ENCODE results near the gene MYOG. TPM values are rescaled to one million over a fixed set of nuclear protein-coding genes. Genes with fewer than 3 reads are reported as not detected.

The MYOG gene
- total and polyA plus RNA-seq, 2 of the 13 experiments (the other 11 are each of a cell fraction or from before 2014, with no cell fraction given) = not detected

DNA sequence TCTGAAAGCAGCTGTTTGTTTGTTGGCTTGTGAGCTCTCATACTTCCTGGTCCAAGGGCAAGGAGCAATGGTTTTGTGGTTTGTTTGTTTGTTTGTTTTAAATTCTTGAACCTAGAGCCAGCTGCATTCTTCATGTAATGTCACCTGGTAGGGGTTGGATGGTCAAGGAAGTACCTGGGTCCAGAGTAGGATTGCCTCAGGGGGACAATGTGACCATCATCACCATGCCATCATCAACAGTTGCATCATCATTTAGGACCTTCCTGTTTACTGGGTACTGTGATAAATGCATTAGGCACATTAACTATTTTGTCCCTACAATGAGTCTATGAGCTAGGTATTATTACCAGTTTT, 14.7 kb upstream of the MYOG start:
- Histone ChIP-seq H3K4me2 (ENCODE audit: low read depth, low read length) (no peak overlapping the region), H3K27me3 (ENCODE audit: control insufficient read depth in 1 of 2, insufficient read depth in 2 of 2, low read length in 2 of 2) (peaks cover 2% of the 10 kb centered on the region in 2 experiments; a peak in 2 of 5 replicates), H3K27ac (ENCODE audit: extremely low read length, insufficient read depth, low read length) (no peak overlapping the region), H4K20me1 (ENCODE audit: insufficient read depth, low read length) (no peaks in the 10 kb centered on the region), H3K4me1 (ENCODE audit: insufficient read depth, low read length) (peaks cover 8% of the 10 kb centered on the region), H3K9me3 (ENCODE audit: low read length) (no peaks in the 10 kb centered on the region; the same call in 1 of the 2 replicates), H3K79me2 (ENCODE audit: insufficient read depth, low read length) (no peaks in the 10 kb centered on the region), H3K36me3 (replicated peaks in 1 of 2; ENCODE audit: control insufficient read depth in 1 of 2, insufficient read depth in 2 of 2, low read length in 2 of 2) (no peaks in the 10 kb centered on the region), H2AFZ (ENCODE audit: low read length) (no peak overlapping the region), H3K9ac (ENCODE audit: insufficient read depth, low read depth, low read length) (no peak overlapping the region), H3K4me3 (replicated peaks in 1 of 3; ENCODE audit: insufficient read depth in 1 of 3, low read depth in 2 of 3, low read length in 3 of 3) (no peak overlapping the region)
- ChIA-PET POLR2A (no interaction called here), CTCF (ENCODE audit: low intra/inter-chr PET ratio, low total read pairs) (no interaction called here)
- TF ChIP-seq ZBED4 (CRISPR knock-in tag; IDR thresholded peaks at IDR 0.05; ENCODE audit: borderline replicate concordance) (no peak), CEBPB (IDR thresholded peaks at IDR 0.05; ENCODE audit: borderline replicate concordance, low read depth, low read length) (peak; percentile 53; the same call in 1 of the 2 replicates), ZBTB43 (CRISPR knock-in tag; conservative IDR thresholded peaks at IDR 0.05) (no peak), ZNF839 (CRISPR knock-in tag; IDR thresholded peaks at IDR 0.05; ENCODE audit: borderline replicate concordance) (no peak), ATF7 (IDR thresholded peaks at IDR 0.05) (peak; percentile 68), ATF7 (CRISPR knock-in tag; IDR thresholded peaks at IDR 0.05) (no peak), ZBTB25 (CRISPR knock-in tag; IDR thresholded peaks at IDR 0.05) (no peak), ZNF431 (CRISPR knock-in tag; IDR thresholded peaks at IDR 0.05; ENCODE audit: borderline replicate concordance, low read depth) (no peak), TCF7 (IDR thresholded peaks at IDR 0.05; ENCODE audit: low read depth) (no peak), BRCA1 (CRISPR knock-in tag; IDR thresholded peaks at IDR 0.05) (no peak), POGZ (CRISPR knock-in tag; IDR thresholded peaks at IDR 0.05) (no peak), ZNF512B (CRISPR knock-in tag; IDR thresholded peaks at IDR 0.05; ENCODE audit: borderline replicate concordance) (no peak)
- ATAC-seq (no peak), DNase-seq (ENCODE audit: low spot score) (no peak), FAIRE-seq (no peak)
- in situ Hi-C loops (cut with HindIII; ENCODE audit: extremely low pct_ligation_motif_present, low pct_unique_long_range_greater_than_20kb) = no loop called here
- intact Hi-C loops (cut with micrococcal nuclease; ENCODE audit: unreplicated experiment) = no loop called here
- BruUV-seq (replicated peaks) = no TSS peak
